HCT116 (cell line): ENCODE data around the gene A3GALT2. TPM values are rescaled to one million over a fixed set of nuclear protein-coding genes. Genes with fewer than 3 reads are reported as not detected.

Experiments
- ATAC-seq: fragments of 200-7000 bp; cut with Tn5 transposase; 2 replicates; pipeline ENCODE4 v1.9.1; 2020; ENCODE audit warnings: mild to moderate bottlenecking, moderate library complexity
- BruUV-seq: library from RNA; stranded (reverse); fragments of 400-500 nt; replicated peaks from 2 replicates; lab custom pipeline; 2021; lab: Mats Ljungman, UMichigan
- CTCF ChIA-PET: fragments of 300-600 bp; sonication (Branson Sonifier 250); formaldehyde crosslinking; loops from one replicate; lab custom pipeline; 2021; ENCODE audit warnings: antibody characterized with exemption; lab: Charles Lee
- POLR2A ChIA-PET: fragments of 300-600, 350-600 bp; sonication (Branson Sonifier 250); formaldehyde crosslinking; loops from one replicate; lab custom pipeline; 2021; ENCODE audit warnings: antibody characterized with exemption; lab: Charles Lee
- RAD21 ChIA-PET, 2 experiments: fragments of 300-600 bp; sonication (Branson Sonifier 250); formaldehyde crosslinking; loops; one replicate each; lab custom pipeline; 2023; ENCODE audit warnings: low total read pairs in 2 of 2; ENCODE audit not compliant: uncharacterized antibody in 2 of 2, unreplicated experiment in 2 of 2, low non-redundant PET in 1 of 2; lab: Charles Lee
- DNase-seq: peaks from one replicate; pipeline ENCODE4 v3.0.0-alpha.2; 2010; ENCODE audit warnings: low read depth, low spot score
- H2AFZ ChIP-seq: fragments of 200-600 bp; shearing (Covaris generic), sonication (generic); 2 replicates; pipeline ENCODE4 v1.6.1; 2017; ENCODE audit warnings: low read depth, mixed run types, mixed read lengths, antibody characterized with exemption, low read length; ENCODE audit not compliant: poor library complexity, severe bottlenecking
- H3K27ac ChIP-seq: 2 replicates; pipeline ENCODE4 v1.5.1; 2012; ENCODE audit warnings: low read depth, low read length
- H3K27me3 ChIP-seq: fragments of 200-600 bp; sonication (generic); 2 replicates; pipeline ENCODE4 v1.6.1; 2016; ENCODE audit warnings: mixed run types, low read length, mixed read lengths; ENCODE audit not compliant: insufficient read depth
- H3K36me3 ChIP-seq, 2 experiments: fragments of 200-500 bp in 1 of 2; fragments of 200-600 bp in 1 of 2; sonication (Bioruptor generic) in 1 of 2; sonication (generic) in 1 of 2; 2 replicates each; pipeline versions ENCODE4 v1.5.1 to v1.6.1; 2014 to 2016; ENCODE audit warnings: low read length in 2 of 2, inconsistent platforms in 1 of 2, mixed read lengths in 1 of 2, mixed run types in 1 of 2; ENCODE audit not compliant: insufficient read depth in 2 of 2, control insufficient read depth in 1 of 2
- H3K4me1 ChIP-seq, 2 experiments: fragments of 200-600 bp in 1 of 2; sonication (generic) in 1 of 2; 2 replicates each; pipeline versions ENCODE4 v1.5.1 to v1.6.1; 2012 to 2017; ENCODE audit warnings: low read length in 2 of 2, inconsistent platforms in 1 of 2, mild to moderate bottlenecking in 1 of 2, mixed read lengths in 1 of 2, mixed run types in 1 of 2, moderate library complexity in 1 of 2; ENCODE audit not compliant: insufficient read depth in 2 of 2, control insufficient read depth in 1 of 2
- H3K4me2 ChIP-seq: fragments of 200-600 bp; sonication (generic); 2 replicates; pipeline ENCODE4 v1.6.1; 2017; ENCODE audit warnings: mixed run types, low read length, mixed read lengths
- H3K4me3 ChIP-seq, 2 experiments: fragments of 200-600 bp in 1 of 2; sonication (generic) in 1 of 2; replicated peaks in 1 of 2; 2 replicates each; pipeline ENCODE4 v1.5.1; 2011 to 2016; ENCODE audit warnings: low read length in 2 of 2, control low read depth in 1 of 2, low read depth in 1 of 2, mild to moderate bottlenecking in 1 of 2, mixed read lengths in 1 of 2, mixed run types in 1 of 2
- H3K79me2 ChIP-seq: fragments of 200-600 bp; sonication (generic); 2 replicates; pipeline ENCODE4 v1.6.1; 2017; ENCODE audit warnings: mild to moderate bottlenecking, mixed run types, low read length, moderate library complexity, mixed read lengths; ENCODE audit not compliant: insufficient read depth
- H3K9ac ChIP-seq: fragments of 200-600 bp; sonication (generic); 2 replicates; pipeline ENCODE4 v1.6.1; 2016; ENCODE audit warnings: low read length, mixed read lengths
- H3K9me2 ChIP-seq: fragments of 200-600 bp; sonication (generic), shearing (Covaris generic); 2 replicates; pipeline ENCODE4 v1.6.1; 2017; ENCODE audit warnings: mixed run types, mild to moderate bottlenecking, moderate library complexity; ENCODE audit not compliant: insufficient read depth
- H3K9me3 ChIP-seq, 2 experiments: fragments of 200-500 bp in 1 of 2; fragments of 200-600 bp in 1 of 2; sonication (Bioruptor generic) in 1 of 2; sonication (generic) in 1 of 2; 2 replicates each; pipeline ENCODE4 v1.6.1; 2014 to 2017; ENCODE audit warnings: low read length in 2 of 2, mixed read lengths in 2 of 2, inconsistent platforms in 1 of 2, low read depth in 1 of 2, mild to moderate bottlenecking in 1 of 2, mixed run types in 1 of 2, moderate library complexity in 1 of 2; ENCODE audit not compliant: control insufficient read depth in 1 of 2, insufficient read depth in 1 of 2
- H4K20me1 ChIP-seq: fragments of 200-600 bp; sonication (generic), shearing (Covaris generic); 2 replicates; pipeline ENCODE4 v1.6.1; 2017; ENCODE audit warnings: mixed run types, mild to moderate bottlenecking, moderate library complexity; ENCODE audit not compliant: insufficient read depth
- CTCF ChIP-seq, 3 experiments: fragments of 200-600 bp in 1 of 3; sonication (generic) in 1 of 3; IDR thresholded peaks in 2 of 3; conservative IDR thresholded peaks in 1 of 3; 2 replicates each; pipeline ENCODE4 v1.5.1; 2012 to 2017; ENCODE audit warnings: low read depth in 2 of 3, low read length in 2 of 3, antibody characterized with exemption in 1 of 3, borderline replicate concordance in 1 of 3, control low read depth in 1 of 3, mild to moderate bottlenecking in 1 of 3, mixed read lengths in 1 of 3, mixed run types in 1 of 3, moderate library complexity in 1 of 3; ENCODE audit not compliant: insufficient read depth in 1 of 3
- EGR1 ChIP-seq: IDR thresholded peaks from 2 replicates; pipeline ENCODE4 v1.6.1; 2012; ENCODE audit warnings: low read depth
- ELF1 ChIP-seq: IDR thresholded peaks from 2 replicates; pipeline ENCODE4 v1.6.1; 2012; ENCODE audit warnings: low read depth, borderline replicate concordance
- FOSL1 ChIP-seq: IDR thresholded peaks from 2 replicates; pipeline ENCODE4 v1.6.1; 2012; ENCODE audit warnings: low read depth
- MAX ChIP-seq: IDR thresholded peaks from 2 replicates; pipeline ENCODE4 v1.6.1; 2012
- SP1 ChIP-seq: IDR thresholded peaks from 2 replicates; pipeline ENCODE4 v1.6.1; 2012; ENCODE audit warnings: low read depth
- SRF ChIP-seq: IDR thresholded peaks from 2 replicates; pipeline ENCODE4 v1.6.1; 2012; ENCODE audit warnings: low read depth
- TCF7L2 ChIP-seq: IDR thresholded peaks from 2 replicates; pipeline ENCODE4 v1.7.0; 2011; ENCODE audit warnings: borderline replicate concordance, inconsistent platforms; ENCODE audit not compliant: insufficient read depth, insufficient read length; ENCODE audit errors: extremely low read depth
- ZBTB33 ChIP-seq: IDR thresholded peaks from 2 replicates; pipeline ENCODE4 v1.6.1; 2011; ENCODE audit warnings: mild to moderate bottlenecking, low read length, moderate library complexity; ENCODE audit not compliant: insufficient replicate concordance; ENCODE audit errors: extremely low read depth
- intact Hi-C: fragments of 100-400 bp; cut with micrococcal nuclease; formaldehyde crosslinking; loops from 2 replicates; pipeline ENCODE4 v1.10.0; 2022
- total RNA-seq: library from RNA; stranded (reverse); gene quantifications from one replicate; pipeline ENCODE4 v1.2.1, GENCODE V29; 2021; ENCODE audit not compliant: unreplicated experiment

A3GALT2 gene
- total RNA-seq, 1 experiment from 2014 or later = not detected

GRCh38 chr1:33281554-33282303, 39.2 kb downstream of the A3GALT2 start:
- ChIA-PET POLR2A (no interaction called here), CTCF (interaction anchor here (1.7 kb wide), 1 partner anchor 14 kb away, joined by 5 read pairs; no protein-coding TSS in a partner anchor), RAD21 (no interaction called here)
- no peaks in the 10 kb centered on the region for H3K9me3 ChIP-seq
- H3K9me2 ChIP-seq = no peaks in the 10 kb centered on the region
- H3K79me2 ChIP-seq = no peaks in the 10 kb centered on the region
- no peak overlapping the region for H3K4me3 ChIP-seq
- no peak overlapping the region for H3K9ac ChIP-seq
- no TSS peak for BruUV-seq
- H3K27ac ChIP-seq = no peak overlapping the region
- no peak overlapping the region for H2AFZ ChIP-seq
- H3K4me1 ChIP-seq = no peaks in the 10 kb centered on the region
- H3K36me3 ChIP-seq = no peaks in the 10 kb centered on the region
- no peaks in the 10 kb centered on the region for H4K20me1 ChIP-seq
- no peak for DNase-seq
- ATAC-seq = no peak
- H3K27me3 ChIP-seq = no peaks in the 10 kb centered on the region
- H3K4me2 ChIP-seq = no peak overlapping the region
- intact Hi-C loops = no loop called here
- TF ChIP-seq SRF = no peak

GRCh38 chr1:33280091-33280661, 40.7 kb downstream of the A3GALT2 start:
- Histone ChIP-seq H3K4me2 (no peak overlapping the region), H2AFZ (no peak overlapping the region), H4K20me1 (no peaks in the 10 kb centered on the region), H3K4me1 (no peaks in the 10 kb centered on the region), H3K36me3 (no peaks in the 10 kb centered on the region), H3K4me3 (no peak overlapping the region), H3K9me2 (no peaks in the 10 kb centered on the region), H3K27ac (no peak overlapping the region), H3K79me2 (no peaks in the 10 kb centered on the region), H3K9ac (no peak overlapping the region), H3K9me3 (no peaks in the 10 kb centered on the region), H3K27me3 (no peaks in the 10 kb centered on the region)
- ChIA-PET POLR2A (no interaction called here), CTCF (interaction anchor here (0.7 kb wide), 1 partner anchor 15 kb away, joined by 3 read pairs; no protein-coding TSS in a partner anchor), RAD21 (no interaction called here)
- intact Hi-C loops = no loop called here
- ATAC-seq (peak; percentile 50; the same call in 1 of the 2 replicates), DNase-seq (no peak)
- BruUV-seq = no TSS peak
- TF ChIP-seq EGR1 (no peak), CTCF (IDR thresholded peaks at IDR 0.05 in 2 of 3, conservative IDR thresholded peaks at IDR 0.05 in 1 of 3; ENCODE audit: borderline replicate concordance in 1 of 3, insufficient read depth in 1 of 3, low read depth in 2 of 3, low read length in 2 of 3) (no peak), ELF1 (no peak), TCF7L2 (no peak), FOSL1 (no peak), ZBTB33 (no peak), MAX (no peak), SP1 (no peak)
